HEK293T (cell line): ENCODE measurements around the gene EFEMP1.

Source experiments
- CTCF ChIA-PET: fragments of 350-600 bp; formaldehyde crosslinking; extraction: SDS; loops from one replicate; lab custom pipeline; 2021; ENCODE audit warnings: antibody characterized with exemption, inconsistent platforms; lab: Yijun Ruan, JAX
- POLR2A ChIA-PET: fragments of 350-600 bp; formaldehyde crosslinking; extraction: SDS; loops from one replicate; lab custom pipeline; 2020; ENCODE audit warnings: antibody characterized with exemption, inconsistent platforms; lab: Yijun Ruan, JAX
- DNase-seq: peaks from one replicate; pipeline ENCODE4 v3.0.0; 2012; ENCODE audit warnings: mixed read lengths; ENCODE audit errors: extremely low spot score
- FOXK2 ChIP-seq: fragments of 450-650 bp; IDR thresholded peaks from 2 replicates; pipeline ENCODE4 v1.6.1; 2016; ENCODE audit warnings: mild to moderate bottlenecking
- HDGF ChIP-seq: fragments of 450-650 bp; IDR thresholded peaks from 2 replicates; pipeline ENCODE4 v1.6.1; 2017; ENCODE audit warnings: antibody characterized with exemption, borderline replicate concordance
- LEF1 ChIP-seq: fragments of 450-650 bp; IDR thresholded peaks from 2 replicates; pipeline ENCODE4 v1.6.1; 2017; ENCODE audit warnings: mild to moderate bottlenecking, borderline replicate concordance
- PKNOX1 ChIP-seq: fragments of 450-650 bp; IDR thresholded peaks from 2 replicates; pipeline ENCODE4 v1.6.1; 2016
- SP1 ChIP-seq: fragments of 450-650 bp; IDR thresholded peaks from 2 replicates; pipeline ENCODE4 v1.6.1; 2017
- SUZ12 ChIP-seq: fragments of 450-650 bp; IDR thresholded peaks from 2 replicates; pipeline ENCODE4 v1.6.1; 2016; ENCODE audit warnings: mild to moderate bottlenecking
- ZNF384 ChIP-seq: fragments of 450-650 bp; IDR thresholded peaks from 2 replicates; pipeline ENCODE4 v1.6.1; 2016

Gene EFEMP1

GRCh38 chr2:55826246-55826645, 97.3 kb downstream of the EFEMP1 start:
- ChIA-PET CTCF (no interaction called here), POLR2A (no interaction called here)
- TF ChIP-seq HDGF (no peak), FOXK2 (no peak)
- no peak for DNase-seq

- ChIA-PET POLR2A (no interaction called here), CTCF (no interaction called here)
- TF ChIP-seq HDGF (no peak), FOXK2 (no peak), SP1 (no peak), PKNOX1 (no peak), SUZ12 (no peak), LEF1 (no peak), ZNF384 (no peak)
- DNase-seq: no peak
These were observed 99.0 kb downstream of the EFEMP1 start for GRCh38 chr2:55824551-55825096.
